Measurements from ENCODE around the gene CPEB2. TPM values are rescaled to one million over a fixed set of nuclear protein-coding genes. Genes with fewer than 3 reads are reported as not detected.

Gene CPEB2
- total RNA-seq, 1 donor = 23.9 TPM

DNA sequence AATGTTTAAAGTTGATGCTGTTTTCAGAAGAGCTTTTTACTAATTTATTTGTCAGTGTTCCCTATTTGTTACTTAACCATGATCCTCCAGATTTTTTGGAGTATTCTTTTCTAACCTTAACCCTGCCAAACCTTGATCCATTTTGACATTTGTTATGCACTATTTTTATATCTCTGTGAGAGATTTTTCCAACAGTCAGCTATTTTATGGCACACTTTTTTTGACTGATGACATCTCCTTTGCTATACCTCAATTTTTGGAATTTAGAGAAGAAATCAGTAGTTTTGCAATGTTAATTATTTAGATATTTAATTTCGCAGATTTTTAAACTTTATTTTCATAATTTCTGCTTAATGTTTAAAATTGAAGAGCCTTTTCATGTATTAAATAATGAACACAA is 66.0 kb downstream of the CPEB2 start:
- TF ChIP-seq, protein P1, sequence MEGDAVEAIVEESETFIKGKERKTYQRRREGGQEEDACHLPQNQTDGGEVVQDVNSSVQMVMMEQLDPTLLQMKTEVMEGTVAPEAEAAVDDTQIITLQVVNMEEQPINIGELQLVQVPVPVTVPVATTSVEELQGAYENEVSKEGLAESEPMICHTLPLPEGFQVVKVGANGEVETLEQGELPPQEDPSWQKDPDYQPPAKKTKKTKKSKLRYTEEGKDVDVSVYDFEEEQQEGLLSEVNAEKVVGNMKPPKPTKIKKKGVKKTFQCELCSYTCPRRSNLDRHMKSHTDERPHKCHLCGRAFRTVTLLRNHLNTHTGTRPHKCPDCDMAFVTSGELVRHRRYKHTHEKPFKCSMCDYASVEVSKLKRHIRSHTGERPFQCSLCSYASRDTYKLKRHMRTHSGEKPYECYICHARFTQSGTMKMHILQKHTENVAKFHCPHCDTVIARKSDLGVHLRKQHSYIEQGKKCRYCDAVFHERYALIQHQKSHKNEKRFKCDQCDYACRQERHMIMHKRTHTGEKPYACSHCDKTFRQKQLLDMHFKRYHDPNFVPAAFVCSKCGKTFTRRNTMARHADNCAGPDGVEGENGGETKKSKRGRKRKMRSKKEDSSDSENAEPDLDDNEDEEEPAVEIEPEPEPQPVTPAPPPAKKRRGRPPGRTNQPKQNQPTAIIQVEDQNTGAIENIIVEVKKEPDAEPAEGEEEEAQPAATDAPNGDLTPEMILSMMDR (IDR thresholded peaks at IDR 0.05; ENCODE audit: extremely low read depth, low read depth, low read length) = no peak
- Histone ChIP-seq H3K4me3 (ENCODE audit: insufficient read depth, low read length) (no peak overlapping the region), H3K4me1 (ENCODE audit: insufficient read depth, low read length) (no peaks in the 10 kb centered on the region), H4K20me1 (ENCODE audit: insufficient read depth, low read length) (no peaks in the 10 kb centered on the region), H3K27ac (ENCODE audit: low read depth, low read length) (no peak overlapping the region), H3K9me3 (ENCODE audit: low read depth, low read length) (no peaks in the 10 kb centered on the region), H3K79me2 (ENCODE audit: insufficient read depth, low read length) (peaks cover 6% of the 10 kb centered on the region), H3K36me3 (ENCODE audit: insufficient read depth, low read length) (peaks cover 57% of the 10 kb centered on the region), H3K4me2 (ENCODE audit: insufficient read depth, low read length) (no peak overlapping the region), H2AFZ (ENCODE audit: low read length) (no peak overlapping the region), H3K27me3 (ENCODE audit: insufficient read depth, low read length) (no peaks in the 10 kb centered on the region)
- no peak for DNase-seq (ENCODE audit: insufficient read length, low spot score, missing footprints)

DNA sequence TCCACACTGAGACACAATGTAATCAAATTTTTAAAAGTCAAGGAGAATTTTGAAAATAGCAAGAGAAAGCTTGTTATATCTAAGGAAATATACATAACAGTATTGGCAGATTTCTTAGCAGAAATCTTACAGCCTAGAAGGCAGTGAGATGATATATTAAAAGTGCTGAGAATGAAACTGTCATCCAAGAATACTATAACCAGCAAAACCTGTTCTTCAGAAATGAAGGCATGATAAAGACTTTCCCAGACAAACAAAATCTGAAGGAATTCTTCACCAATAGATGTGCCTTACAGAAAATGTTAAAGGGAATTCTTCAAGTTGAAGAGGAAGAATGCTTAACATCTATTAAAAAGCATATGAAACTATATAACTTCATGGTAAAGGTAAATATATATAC is 73.6 kb downstream of the CPEB2 start:
- no peak for DNase-seq (ENCODE audit: insufficient read length, low spot score, missing footprints)
- no peaks in the 10 kb centered on the region for H3K9me3 ChIP-seq (ENCODE audit: low read depth, low read length)
- peaks cover 25% of the 10 kb centered on the region for H3K4me1 ChIP-seq (ENCODE audit: insufficient read depth, low read length)
- TF ChIP-seq, protein P1 (IDR thresholded peaks at IDR 0.05; ENCODE audit: extremely low read depth, low read depth, low read length) = no peak
- H3K36me3 ChIP-seq (ENCODE audit: insufficient read depth, low read length) = peaks cover under 1% of the 10 kb centered on the region
- no peak overlapping the region for H3K27ac ChIP-seq (ENCODE audit: low read depth, low read length)
- H3K27me3 ChIP-seq (ENCODE audit: insufficient read depth, low read length) = no peaks in the 10 kb centered on the region
- H2AFZ ChIP-seq (ENCODE audit: low read length) = no peak overlapping the region
- H4K20me1 ChIP-seq (ENCODE audit: insufficient read depth, low read length) = no peaks in the 10 kb centered on the region
- H3K79me2 ChIP-seq (ENCODE audit: insufficient read depth, low read length) = no peaks in the 10 kb centered on the region
- H3K4me2 ChIP-seq (ENCODE audit: insufficient read depth, low read length) = no peak overlapping the region
- H3K4me3 ChIP-seq (ENCODE audit: insufficient read depth, low read length) = no peak overlapping the region

DNA sequence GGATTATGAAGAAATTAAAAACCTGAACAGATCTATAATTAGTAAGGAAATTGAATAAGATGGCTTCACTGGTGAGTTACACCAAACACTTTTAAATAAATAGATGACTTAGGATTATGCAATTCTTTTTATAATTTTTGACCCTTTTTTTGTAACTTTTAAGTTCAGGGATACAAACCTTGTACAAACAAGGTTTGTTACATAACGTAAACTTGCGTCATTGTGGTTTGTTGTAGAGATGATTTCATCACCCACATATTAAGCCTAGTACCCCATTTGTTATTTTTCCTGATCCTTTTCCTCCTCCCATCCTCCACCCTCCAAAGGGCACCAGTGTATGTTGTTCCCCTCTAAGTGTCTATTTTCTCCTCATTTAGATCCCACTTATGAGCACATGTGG is 75.7 kb downstream of the CPEB2 start:
- peak overlapping the region; percentile 93 for H3K27ac ChIP-seq (ENCODE audit: low read depth, low read length)
- DNase-seq (ENCODE audit: insufficient read length, low spot score, missing footprints) = no peak
- H3K79me2 ChIP-seq (ENCODE audit: insufficient read depth, low read length) = no peaks in the 10 kb centered on the region
- no peak overlapping the region for H2AFZ ChIP-seq (ENCODE audit: low read length)
- H3K4me3 ChIP-seq (ENCODE audit: insufficient read depth, low read length) = no peak overlapping the region
- no peaks in the 10 kb centered on the region for H3K9me3 ChIP-seq (ENCODE audit: low read depth, low read length)
- TF ChIP-seq, protein P1 (IDR thresholded peaks at IDR 0.05; ENCODE audit: extremely low read depth, low read depth, low read length) = no peak
- H3K4me2 ChIP-seq (ENCODE audit: insufficient read depth, low read length) = peak overlapping the region; percentile 30
- no peaks in the 10 kb centered on the region for H3K27me3 ChIP-seq (ENCODE audit: insufficient read depth, low read length)
- no peaks in the 10 kb centered on the region for H3K36me3 ChIP-seq (ENCODE audit: insufficient read depth, low read length)
- peaks cover 25% of the 10 kb centered on the region for H3K4me1 ChIP-seq (ENCODE audit: insufficient read depth, low read length)
- H4K20me1 ChIP-seq (ENCODE audit: insufficient read depth, low read length) = no peaks in the 10 kb centered on the region

DNA sequence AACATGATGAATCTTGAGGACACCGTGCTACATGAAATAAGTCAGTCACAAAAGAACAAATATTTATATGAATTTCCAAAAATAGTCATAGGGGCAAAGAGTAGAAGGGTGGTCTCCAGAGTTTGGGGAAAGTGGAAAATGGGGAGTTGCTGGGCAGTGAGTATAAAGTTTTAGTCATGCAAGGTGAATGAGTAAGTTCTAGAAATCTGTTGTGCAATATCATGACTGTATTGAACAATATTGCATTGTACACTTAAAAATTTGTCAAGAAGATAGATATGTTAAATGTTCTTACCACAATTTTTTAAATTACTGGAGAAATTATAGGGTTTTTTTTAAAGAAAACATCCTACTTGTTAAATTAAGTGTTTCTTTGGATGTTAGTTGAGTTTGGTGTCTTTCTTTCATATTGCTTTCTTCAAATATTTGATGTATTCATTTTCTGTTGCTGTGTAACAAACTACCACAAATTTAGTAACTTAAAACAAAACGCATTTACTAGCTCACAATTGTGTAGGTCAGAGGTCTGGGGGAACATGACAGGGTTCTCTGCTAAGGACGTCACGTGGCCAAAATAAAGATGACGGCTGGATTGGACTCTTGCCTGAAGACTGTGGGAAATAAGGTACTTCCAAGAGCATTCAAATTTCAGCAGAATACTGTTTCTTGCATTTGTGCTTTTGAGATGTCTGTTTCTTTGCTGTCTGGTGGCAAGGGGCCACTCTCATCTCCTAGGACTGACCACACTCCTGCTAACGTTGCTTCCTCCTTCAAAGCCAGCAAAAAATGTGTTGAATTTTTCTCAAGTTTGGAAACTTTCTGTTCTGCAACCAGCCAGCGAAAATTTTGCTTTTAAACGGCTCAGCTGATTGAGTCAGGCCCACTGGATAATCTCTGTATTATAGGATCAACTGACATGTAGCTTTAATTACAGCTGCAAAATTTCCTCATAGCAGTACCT is 76.7 kb downstream of the CPEB2 start:
- H3K27ac ChIP-seq (ENCODE audit: low read depth, low read length) = peak overlapping the region; percentile 93
- H3K27me3 ChIP-seq (ENCODE audit: insufficient read depth, low read length) = no peaks in the 10 kb centered on the region
- no peaks in the 10 kb centered on the region for H4K20me1 ChIP-seq (ENCODE audit: insufficient read depth, low read length)
- H3K79me2 ChIP-seq (ENCODE audit: insufficient read depth, low read length) = no peaks in the 10 kb centered on the region
- H3K36me3 ChIP-seq (ENCODE audit: insufficient read depth, low read length) = no peaks in the 10 kb centered on the region
- no peak overlapping the region for H2AFZ ChIP-seq (ENCODE audit: low read length)
- H3K4me2 ChIP-seq (ENCODE audit: insufficient read depth, low read length) = peak overlapping the region; percentile 30
- H3K9me3 ChIP-seq (ENCODE audit: low read depth, low read length) = no peaks in the 10 kb centered on the region
- DNase-seq (ENCODE audit: insufficient read length, low spot score, missing footprints) = peak; percentile 48
- H3K4me3 ChIP-seq (ENCODE audit: insufficient read depth, low read length) = no peak overlapping the region
- TF ChIP-seq, protein P1 (IDR thresholded peaks at IDR 0.05; ENCODE audit: extremely low read depth, low read depth, low read length) = no peak
- peaks cover 25% of the 10 kb centered on the region for H3K4me1 ChIP-seq (ENCODE audit: insufficient read depth, low read length)
